Esophagus squamous epithelium (tissue), 4 donors: ENCODE measurements around the gene CAMK2G.

Experiments used
- CTCF ChIP-seq, 6 experiments: fragments of 450-650 bp in 4 of 6; fragments of 200-600 bp in 2 of 6; sonication (generic) in 2 of 6; IDR thresholded peaks; one replicate each; pipeline ENCODE4 v1.5.1; 2016 to 2019; ENCODE audit warnings: antibody characterized with exemption in 6 of 6, mild to moderate bottlenecking in 4 of 6, moderate library complexity in 4 of 6
- POLR2A ChIP-seq, 4 donors: fragments of 450-650 bp; IDR thresholded peaks; one replicate each; pipeline ENCODE4 v1.6.1; 2017; ENCODE audit warnings: antibody characterized with exemption in 4 of 4, mild to moderate bottlenecking in 4 of 4, moderate library complexity in 3 of 4

- TF ChIP-seq CTCF (IDR thresholded peaks at IDR 0.05) (no peak), POLR2A (IDR thresholded peaks at IDR 0.05) (no peak)
Measured at GRCh38 chr10:73838008-73838567, 36.3 kb downstream of the CAMK2G start.
